Prostate gland (tissue), 2 donors: ENCODE measurements around the gene ADCY1. TPM values are rescaled to one million over a fixed set of nuclear protein-coding genes. Genes with fewer than 3 reads are reported as not detected.

Experiments
- DNase-seq: peaks from one replicate; pipeline ENCODE4 v3.0.0-alpha.2; 2019; ENCODE audit warnings: low spot score
- H3K27ac ChIP-seq, 2 donors: fragments of 200-600 bp; sonication (generic); 2 replicates each; pipeline ENCODE4 v1.5.1; 2017 to 2019
- H3K27me3 ChIP-seq: fragments of 200-600 bp; sonication (generic); replicated peaks from 2 replicates; pipeline ENCODE4 v1.5.1; 2019; ENCODE audit not compliant: insufficient read depth
- H3K36me3 ChIP-seq, 2 donors: fragments of 200-600 bp; sonication (generic); 1 replicate in 1 of 2; 2 replicates in 1 of 2; pipeline versions ENCODE4 v1.5.1 to v1.8.1; 2017 to 2019
- H3K4me1 ChIP-seq: fragments of 200-600 bp; sonication (generic); replicated peaks from 2 replicates; pipeline ENCODE4 v1.5.1; 2019
- H3K4me3 ChIP-seq, 2 donors: fragments of 200-600 bp; sonication (generic); 2 replicates each; pipeline ENCODE4 v1.5.1; 2017 to 2019
- H3K9me3 ChIP-seq: fragments of 200-600 bp; sonication (generic); 2 replicates; pipeline ENCODE4 v1.5.1; 2017
- CTCF ChIP-seq, 4 experiments: fragments of 200-600 bp in 2 of 4; fragments of 450-650 bp in 2 of 4; sonication (generic) in 2 of 4; IDR thresholded peaks; 1 replicate in 3 of 4; 2 replicates in 1 of 4; pipeline ENCODE4 v1.5.1; 2016 to 2019; ENCODE audit warnings: antibody characterized with exemption in 4 of 4, mild to moderate bottlenecking in 2 of 4, moderate library complexity in 2 of 4
- POLR2A ChIP-seq: fragments of 450-650 bp; IDR thresholded peaks from one replicate; pipeline ENCODE4 v1.6.1; 2016; ENCODE audit warnings: antibody characterized with exemption, mild to moderate bottlenecking
- POLR2AphosphoS5 ChIP-seq: sonication (generic); formaldehyde crosslinking; IDR thresholded peaks from one replicate; pipeline ENCODE4 v1.6.1; 2017; ENCODE audit warnings: antibody characterized with exemption
- WGBS: methylation state at CpG from one replicate; pipeline ENCODE4 v1.1.5; 2018; 5-methylcytosine and 5-hydroxymethylcytosine counted together
- intact Hi-C: fragments of 100-400 bp; cut with DNase I; formaldehyde crosslinking; loops from one replicate; pipeline ENCODE4 v1.14.2; 2022
- total RNA-seq, 2 donors: library from RNA; depleted of rRNA; stranded (reverse); fragments of >200 nt; gene quantifications; one replicate each; pipeline ENCODE4 v1.1.0, GENCODE V29; 2016

Gene ADCY1
- total RNA-seq, 2 donors from 2014 or later = 4.5 to 17.0 TPM

- Histone ChIP-seq H3K27me3 (no peaks in the 10 kb centered on the region), H3K27ac (no peak overlapping the region), H3K9me3 (no peaks in the 10 kb centered on the region), H3K36me3 (no peaks in the 10 kb centered on the region), H3K4me3 (no peak overlapping the region), H3K4me1 (no peaks in the 10 kb centered on the region)
- 87% methylated on average over 11 of the region's 11 CpGs for WGBS
- DNase-seq = peak; percentile 3
- intact Hi-C loops = no loop called here
- TF ChIP-seq POLR2AphosphoS5 (no peak), CTCF (IDR thresholded peaks at IDR 0.05) (no peak), POLR2A (no peak)
Measured at GRCh38 chr7:45649560-45650346, 75.6 kb downstream of the ADCY1 start.

- H3K4me3 ChIP-seq = no peak overlapping the region
- no peaks in the 10 kb centered on the region for H3K9me3 ChIP-seq
- DNase-seq = no peak
- no peak for TF ChIP-seq POLR2A
- no peak for TF ChIP-seq CTCF (IDR thresholded peaks at IDR 0.05)
- TF ChIP-seq POLR2AphosphoS5 = no peak
- H3K4me1 ChIP-seq = no peaks in the 10 kb centered on the region
- H3K36me3 ChIP-seq = no peaks in the 10 kb centered on the region
- no peak overlapping the region for H3K27ac ChIP-seq
- intact Hi-C loops = no loop called here
- H3K27me3 ChIP-seq = no peaks in the 10 kb centered on the region
- 83% methylated on average over 12 of the region's 13 CpGs for WGBS
Measured at GRCh38 chr7:45650404-45651394, 76.5 kb downstream of the ADCY1 start.

- DNase-seq = no peak
- TF ChIP-seq POLR2AphosphoS5 (no peak), POLR2A (no peak), CTCF (IDR thresholded peaks at IDR 0.05) (no peak)
- Histone ChIP-seq H3K27me3 (no peaks in the 10 kb centered on the region), H3K27ac (no peak overlapping the region), H3K9me3 (no peaks in the 10 kb centered on the region), H3K4me3 (no peak overlapping the region), H3K4me1 (no peaks in the 10 kb centered on the region), H3K36me3 (no peaks in the 10 kb centered on the region)
- 82% methylated on average over 6 of the region's 6 CpGs for WGBS
- intact Hi-C loops = no loop called here
Measured at GRCh38 chr7:45651540-45651939, 77.4 kb downstream of the ADCY1 start.

GRCh38 chr7:45652630-45653029, 78.5 kb downstream of the ADCY1 start:
- no peak for TF ChIP-seq CTCF (IDR thresholded peaks at IDR 0.05)
- DNase-seq = no peak
- no peaks in the 10 kb centered on the region for H3K4me1 ChIP-seq
- H3K36me3 ChIP-seq = no peaks in the 10 kb centered on the region
- no peaks in the 10 kb centered on the region for H3K9me3 ChIP-seq
- no peak overlapping the region for H3K27ac ChIP-seq
- intact Hi-C loops = no loop called here
- H3K27me3 ChIP-seq = no peaks in the 10 kb centered on the region
- no peak overlapping the region for H3K4me3 ChIP-seq
- WGBS = 89% methylated on average over 2 of the region's 2 CpGs
